WERI-Rb-1 (cell line): ENCODE data around the gene FAM237B.

Source experiments
- DNase-seq: peaks from one replicate; pipeline ENCODE4 v3.0.0-alpha.2; 2020
- H3K27ac ChIP-seq: fragments of 250-450 bp; sonication (Bioruptor Pico); 2 replicates; pipeline ENCODE4 v1.5.1; 2020; ENCODE audit warnings: mild to moderate bottlenecking, moderate library complexity
- H3K27me3 ChIP-seq: fragments of 250-450 bp; sonication (Bioruptor Pico); 2 replicates; pipeline ENCODE4 v1.5.1; 2021; ENCODE audit warnings: mild to moderate bottlenecking, low read depth, moderate library complexity; ENCODE audit not compliant: insufficient read depth, severe bottlenecking
- H3K36me3 ChIP-seq: fragments of 250-450 bp; sonication (Bioruptor Pico); 2 replicates; pipeline ENCODE4 v1.5.1; 2020; ENCODE audit warnings: mild to moderate bottlenecking, moderate library complexity
- H3K4me3 ChIP-seq: 2 replicates; pipeline ENCODE4 v1.5.1; 2011; ENCODE audit warnings: low read depth, mild to moderate bottlenecking, control low read depth, low read length
- H3K9me3 ChIP-seq: fragments of 250-450 bp; sonication (Bioruptor Pico); 2 replicates; pipeline ENCODE4 v1.5.1; 2021; ENCODE audit warnings: mild to moderate bottlenecking, moderate library complexity; ENCODE audit not compliant: severe bottlenecking
- TF ChIP-seq, protein P1 (sequence below): IDR thresholded peaks from 2 replicates; pipeline ENCODE4 v1.5.1; 2011; ENCODE audit warnings: low read depth, mild to moderate bottlenecking, control low read depth, inconsistent platforms, low read length

FAM237B gene

DNA sequence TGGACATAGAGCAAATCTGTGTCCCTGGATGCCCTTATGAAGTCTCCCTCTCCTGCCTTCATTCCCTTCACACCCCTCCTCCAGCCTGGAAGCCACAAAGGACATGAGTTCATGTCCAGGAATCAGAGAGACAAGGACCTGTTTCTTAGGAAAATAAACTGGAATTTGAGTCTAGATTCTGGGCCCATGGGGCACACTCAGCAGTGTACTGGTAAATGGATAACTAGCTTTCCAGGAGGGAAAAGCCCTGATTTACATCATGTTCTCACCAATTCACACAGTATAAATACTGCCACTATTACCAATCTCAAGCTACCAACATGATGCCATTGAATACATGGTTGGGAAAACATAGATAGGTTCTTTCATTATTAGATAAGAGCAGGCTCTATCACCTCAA, 9.9 kb downstream of the FAM237B start:
- no peaks in the 10 kb centered on the region for H3K27me3 ChIP-seq
- no peak for DNase-seq
- TF ChIP-seq, protein P1, sequence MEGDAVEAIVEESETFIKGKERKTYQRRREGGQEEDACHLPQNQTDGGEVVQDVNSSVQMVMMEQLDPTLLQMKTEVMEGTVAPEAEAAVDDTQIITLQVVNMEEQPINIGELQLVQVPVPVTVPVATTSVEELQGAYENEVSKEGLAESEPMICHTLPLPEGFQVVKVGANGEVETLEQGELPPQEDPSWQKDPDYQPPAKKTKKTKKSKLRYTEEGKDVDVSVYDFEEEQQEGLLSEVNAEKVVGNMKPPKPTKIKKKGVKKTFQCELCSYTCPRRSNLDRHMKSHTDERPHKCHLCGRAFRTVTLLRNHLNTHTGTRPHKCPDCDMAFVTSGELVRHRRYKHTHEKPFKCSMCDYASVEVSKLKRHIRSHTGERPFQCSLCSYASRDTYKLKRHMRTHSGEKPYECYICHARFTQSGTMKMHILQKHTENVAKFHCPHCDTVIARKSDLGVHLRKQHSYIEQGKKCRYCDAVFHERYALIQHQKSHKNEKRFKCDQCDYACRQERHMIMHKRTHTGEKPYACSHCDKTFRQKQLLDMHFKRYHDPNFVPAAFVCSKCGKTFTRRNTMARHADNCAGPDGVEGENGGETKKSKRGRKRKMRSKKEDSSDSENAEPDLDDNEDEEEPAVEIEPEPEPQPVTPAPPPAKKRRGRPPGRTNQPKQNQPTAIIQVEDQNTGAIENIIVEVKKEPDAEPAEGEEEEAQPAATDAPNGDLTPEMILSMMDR: no peak
- H3K27ac ChIP-seq: no peak overlapping the region
- H3K9me3 ChIP-seq: no peaks in the 10 kb centered on the region
- H3K36me3 ChIP-seq: no peaks in the 10 kb centered on the region
- no peak overlapping the region for H3K4me3 ChIP-seq

DNA sequence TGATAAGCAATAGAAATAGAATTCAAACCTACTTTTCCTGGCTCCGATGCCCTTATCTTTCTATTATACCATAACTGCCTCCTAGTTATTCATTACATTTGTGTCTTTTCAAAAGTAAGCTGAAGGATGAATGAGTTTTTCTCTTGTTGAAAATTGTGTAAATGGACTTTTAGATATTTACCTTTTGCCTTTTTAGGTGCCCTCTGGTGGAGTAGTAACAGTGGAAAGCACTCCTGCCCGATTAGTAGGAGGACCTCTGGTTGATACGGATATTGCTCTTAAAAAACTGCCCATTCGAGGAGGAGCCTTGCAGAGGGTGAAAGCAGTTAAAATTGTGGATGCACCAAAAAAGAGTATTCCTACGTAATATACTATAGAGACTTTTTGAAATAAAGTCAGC, 11.2 kb downstream of the FAM237B start:
- Histone ChIP-seq H3K27me3 (no peaks in the 10 kb centered on the region), H3K36me3 (no peaks in the 10 kb centered on the region), H3K9me3 (no peaks in the 10 kb centered on the region), H3K27ac (no peak overlapping the region), H3K4me3 (no peak overlapping the region)
- no peak for DNase-seq
- TF ChIP-seq, protein P1: no peak

DNA sequence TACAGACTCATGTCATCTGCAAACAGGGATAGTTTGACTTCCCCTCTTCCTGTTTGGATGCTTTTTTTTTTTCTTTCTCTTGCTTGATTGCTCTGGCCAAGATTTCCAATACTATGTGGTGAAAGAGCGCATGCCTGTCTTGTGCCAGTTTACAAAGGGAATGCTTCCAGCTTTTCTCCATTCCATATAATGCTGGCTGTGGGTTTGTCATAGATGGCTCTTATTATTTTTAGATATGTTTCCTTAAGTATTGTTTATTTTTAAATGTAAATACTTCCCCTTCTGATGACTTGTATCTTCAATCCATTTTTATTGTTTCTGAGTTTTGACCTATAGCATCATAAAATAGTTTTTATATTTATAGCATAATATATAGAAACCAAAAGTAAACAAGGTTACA, 17.9 kb downstream of the FAM237B start:
- no peaks in the 10 kb centered on the region for H3K9me3 ChIP-seq
- H3K27ac ChIP-seq: no peak overlapping the region
- H3K27me3 ChIP-seq: no peaks in the 10 kb centered on the region
- H3K4me3 ChIP-seq: no peak overlapping the region
- TF ChIP-seq, protein P1: no peak
- DNase-seq: no peak
- H3K36me3 ChIP-seq: no peaks in the 10 kb centered on the region

- no peaks in the 10 kb centered on the region for H3K9me3 ChIP-seq
- H3K27ac ChIP-seq: no peak overlapping the region
- DNase-seq: no peak
- H3K27me3 ChIP-seq: no peaks in the 10 kb centered on the region
- TF ChIP-seq, protein P1: peak; percentile 72
- no peak overlapping the region for H3K4me3 ChIP-seq
- H3K36me3 ChIP-seq: no peaks in the 10 kb centered on the region
These were observed 22.7 kb downstream of the FAM237B start for GRCh38 chr7:90298145-90299038.

DNA sequence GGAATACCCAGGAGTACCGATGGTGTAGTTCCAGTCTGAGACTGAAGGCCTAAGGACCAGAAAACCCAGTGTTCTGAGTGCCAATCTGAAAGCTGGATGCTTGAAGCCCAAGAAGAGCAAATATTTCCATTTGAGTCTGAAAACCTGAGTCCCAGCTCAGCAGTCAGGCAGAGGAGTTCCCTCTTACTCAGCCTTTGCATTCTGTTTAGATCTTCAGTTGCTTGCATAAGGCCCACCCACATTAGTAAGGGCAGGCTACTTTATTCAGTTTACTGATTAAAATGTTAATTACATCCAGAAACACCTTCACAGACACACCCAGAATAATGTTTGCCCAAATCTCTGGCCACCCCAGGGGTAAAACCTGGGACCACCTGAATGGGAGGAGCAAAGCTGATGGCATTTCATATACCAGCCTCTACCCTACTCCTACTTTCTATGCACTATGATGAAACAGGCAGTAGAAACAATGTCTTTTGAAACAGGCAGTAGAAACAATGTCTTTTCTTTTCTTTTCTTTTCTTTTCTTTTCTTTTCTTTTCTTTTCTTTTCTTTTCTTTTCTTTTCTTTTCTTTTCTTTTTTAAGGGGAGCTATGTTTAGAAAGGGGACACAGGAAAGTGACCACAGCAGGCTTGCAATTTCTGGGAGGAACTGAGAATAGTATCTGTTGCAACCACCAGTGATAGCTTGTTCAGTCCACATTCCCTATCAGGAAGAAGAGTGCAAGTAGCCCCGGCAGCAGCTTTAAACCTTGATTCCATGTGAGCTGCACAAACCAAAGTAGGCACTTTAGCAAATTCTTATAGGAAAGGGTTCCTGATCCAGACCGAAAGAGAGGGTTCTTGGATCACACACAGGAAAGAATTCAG, 30.6 kb downstream of the FAM237B start:
- H3K9me3 ChIP-seq: no peaks in the 10 kb centered on the region
- H3K27ac ChIP-seq: no peak overlapping the region
- DNase-seq: no peak
- H3K27me3 ChIP-seq: no peaks in the 10 kb centered on the region
- no peaks in the 10 kb centered on the region for H3K36me3 ChIP-seq
- H3K4me3 ChIP-seq: no peak overlapping the region
- TF ChIP-seq, protein P1: no peak
